ENCODE results near the gene AKAP13.

The AKAP13 gene

DNA sequence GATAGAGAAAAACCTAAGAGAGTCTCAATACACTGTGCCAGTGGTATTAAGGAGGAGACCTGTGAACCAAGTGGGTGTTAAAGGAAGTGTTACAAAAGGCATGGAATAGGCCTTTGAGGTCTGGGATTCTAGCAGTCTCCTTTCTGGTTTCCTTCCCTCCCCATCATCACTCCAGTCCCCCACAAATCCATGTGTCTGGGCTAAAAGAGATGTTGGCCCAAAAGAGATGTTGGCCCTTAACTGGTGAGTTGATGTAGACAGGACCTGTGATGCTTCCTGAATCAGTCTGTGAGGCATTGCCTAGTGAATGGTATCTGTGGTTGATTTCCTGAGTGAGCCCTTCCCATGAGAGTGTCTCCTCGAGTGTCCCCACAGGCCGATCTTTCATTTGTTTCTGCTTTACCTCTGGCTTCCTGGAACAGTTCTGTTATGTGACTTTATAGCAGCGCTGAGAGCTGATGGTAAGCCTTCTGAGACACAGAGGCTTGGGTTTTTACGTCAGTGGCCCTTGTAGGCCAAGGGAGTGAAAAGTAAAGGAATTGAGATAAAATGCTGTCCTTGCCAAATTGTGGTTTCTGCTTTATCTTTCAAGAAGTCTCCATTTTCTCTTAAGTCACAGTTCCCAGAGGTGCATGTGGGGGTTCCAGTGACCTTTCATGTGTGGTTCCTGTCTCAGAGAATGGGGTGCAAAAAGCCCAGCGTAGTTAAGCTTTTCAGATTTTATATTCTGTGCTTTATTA, 326.5 kb downstream of the AKAP13 start:
- Mint-ChIP-seq H3K4me3 (peak overlapping the region; percentile 72), H3K27me3 (no peaks in the 10 kb centered on the region), H3K4me1 (ENCODE audit: low read depth) (peaks cover 94% of the 10 kb centered on the region), H3K36me3 (ENCODE audit: low read depth) (peaks cover 76% of the 10 kb centered on the region), H3K9me3 (no peaks in the 10 kb centered on the region), H3K27ac (peak overlapping the region; percentile 98)
- peak; percentile 52 for DNase-seq

GRCh38 chr15:85707519-85708338, 327.3 kb downstream of the AKAP13 start:
- no peak for DNase-seq
- no peaks in the 10 kb centered on the region for H3K9me3 Mint-ChIP-seq
- H3K27ac Mint-ChIP-seq: peak overlapping the region; percentile 98
- no peaks in the 10 kb centered on the region for H3K27me3 Mint-ChIP-seq
- peaks cover 82% of the 10 kb centered on the region for H3K36me3 Mint-ChIP-seq (ENCODE audit: low read depth)
- peaks cover 93% of the 10 kb centered on the region for H3K4me1 Mint-ChIP-seq (ENCODE audit: low read depth)
- peak overlapping the region; percentile 72 for H3K4me3 Mint-ChIP-seq

- H3K27ac Mint-ChIP-seq: peak overlapping the region; percentile 98
- DNase-seq: no peak
These were observed 328.1 kb downstream of the AKAP13 start for GRCh38 chr15:85708402-85708941.

GRCh38 chr15:85709250-85709649, 328.8 kb downstream of the AKAP13 start:
- no peak for DNase-seq
- no peaks in the 10 kb centered on the region for H3K27me3 Mint-ChIP-seq
- H3K4me3 Mint-ChIP-seq: peak overlapping the region; percentile 72
- H3K9me3 Mint-ChIP-seq: no peaks in the 10 kb centered on the region
- peak overlapping the region; percentile 98 for H3K27ac Mint-ChIP-seq
- peaks cover 90% of the 10 kb centered on the region for H3K4me1 Mint-ChIP-seq (ENCODE audit: low read depth)
- H3K36me3 Mint-ChIP-seq (ENCODE audit: low read depth): peaks cover 87% of the 10 kb centered on the region

More at GRCh38 chr15:85708402-85708941, 328.1 kb downstream of the AKAP13 start:
- Mint-ChIP-seq H3K9me3 (no peaks in the 10 kb centered on the region), H3K4me3 (peak overlapping the region; percentile 72), H3K36me3 (ENCODE audit: low read depth) (peaks cover 84% of the 10 kb centered on the region), H3K27me3 (no peaks in the 10 kb centered on the region), H3K4me1 (ENCODE audit: low read depth) (peaks cover 91% of the 10 kb centered on the region)

DNA sequence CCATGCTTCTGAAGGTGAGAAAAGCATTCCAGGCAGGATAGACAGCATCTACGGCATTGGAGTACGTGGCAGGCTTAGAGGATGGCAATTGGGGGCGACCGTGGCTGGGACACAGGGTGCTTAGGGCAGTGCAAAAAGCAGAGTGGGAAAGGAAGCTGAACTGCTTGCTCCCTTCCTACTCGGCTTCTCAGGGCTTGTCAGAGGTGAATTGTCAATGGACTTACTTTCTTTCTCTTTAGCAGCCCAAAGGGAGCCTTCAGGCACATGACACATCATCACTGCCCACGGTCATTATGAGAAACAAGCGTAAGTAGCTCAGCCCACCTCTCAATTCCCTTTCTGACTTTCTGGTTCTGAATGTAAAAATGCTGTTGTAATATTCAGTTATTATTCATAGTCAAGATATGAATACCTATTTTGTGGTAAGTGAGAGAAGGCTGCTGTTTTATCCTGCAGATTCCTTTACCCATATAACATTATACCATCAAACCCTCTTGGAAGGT, 330.0 kb downstream of the AKAP13 start:
- Mint-ChIP-seq H3K4me1 (ENCODE audit: low read depth) (peaks cover 80% of the 10 kb centered on the region), H3K9me3 (no peaks in the 10 kb centered on the region), H3K27ac (peak overlapping the region; percentile 99), H3K36me3 (ENCODE audit: low read depth) (peaks cover 90% of the 10 kb centered on the region), H3K4me3 (peak overlapping the region; percentile 73), H3K27me3 (no peaks in the 10 kb centered on the region)
- DNase-seq: no peak

GRCh38 chr15:85711580-85712192, 331.3 kb downstream of the AKAP13 start:
- DNase-seq: peak; percentile 34
- peak overlapping the region; percentile 73 for H3K4me3 Mint-ChIP-seq
- H3K4me1 Mint-ChIP-seq (ENCODE audit: low read depth): peaks cover 79% of the 10 kb centered on the region
- H3K36me3 Mint-ChIP-seq (ENCODE audit: low read depth): peaks cover 92% of the 10 kb centered on the region
- peak overlapping the region; percentile 99 for H3K27ac Mint-ChIP-seq
- no peaks in the 10 kb centered on the region for H3K9me3 Mint-ChIP-seq
- no peaks in the 10 kb centered on the region for H3K27me3 Mint-ChIP-seq

DNA sequence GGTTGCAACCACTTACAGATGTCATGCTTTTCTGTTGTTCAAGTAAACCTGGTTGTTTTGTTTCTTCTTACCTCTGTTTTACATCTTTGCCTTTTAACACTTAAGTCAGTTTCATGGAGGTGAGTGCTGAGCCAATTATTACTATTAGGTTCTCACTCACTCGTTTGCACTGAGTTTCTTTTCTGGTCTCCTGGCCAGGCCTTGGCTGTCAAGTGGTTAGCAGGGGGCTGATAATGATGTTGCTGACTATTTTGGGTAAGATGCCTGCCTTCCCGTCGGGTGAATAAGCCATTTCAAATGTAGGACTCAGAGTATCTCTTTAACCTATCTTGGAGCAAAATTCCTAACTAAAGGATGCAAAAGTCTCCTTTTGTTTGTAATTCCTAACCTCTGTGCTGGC, 335.9 kb downstream of the AKAP13 start:
- Mint-ChIP-seq H3K36me3 (ENCODE audit: low read depth) (peaks cover 98% of the 10 kb centered on the region), H3K9me3 (no peaks in the 10 kb centered on the region), H3K27me3 (no peaks in the 10 kb centered on the region), H3K27ac (peak overlapping the region; percentile 79), H3K4me3 (no peak overlapping the region), H3K4me1 (ENCODE audit: low read depth) (peaks cover 76% of the 10 kb centered on the region)
- no peak for DNase-seq

GRCh38 chr15:85717212-85717611, 336.8 kb downstream of the AKAP13 start:
- Mint-ChIP-seq H3K36me3 (ENCODE audit: low read depth) (peaks cover 98% of the 10 kb centered on the region), H3K4me3 (no peak overlapping the region), H3K4me1 (ENCODE audit: low read depth) (peaks cover 76% of the 10 kb centered on the region), H3K27ac (peak overlapping the region; percentile 79), H3K27me3 (no peaks in the 10 kb centered on the region), H3K9me3 (no peaks in the 10 kb centered on the region)
- DNase-seq: no peak

DNA sequence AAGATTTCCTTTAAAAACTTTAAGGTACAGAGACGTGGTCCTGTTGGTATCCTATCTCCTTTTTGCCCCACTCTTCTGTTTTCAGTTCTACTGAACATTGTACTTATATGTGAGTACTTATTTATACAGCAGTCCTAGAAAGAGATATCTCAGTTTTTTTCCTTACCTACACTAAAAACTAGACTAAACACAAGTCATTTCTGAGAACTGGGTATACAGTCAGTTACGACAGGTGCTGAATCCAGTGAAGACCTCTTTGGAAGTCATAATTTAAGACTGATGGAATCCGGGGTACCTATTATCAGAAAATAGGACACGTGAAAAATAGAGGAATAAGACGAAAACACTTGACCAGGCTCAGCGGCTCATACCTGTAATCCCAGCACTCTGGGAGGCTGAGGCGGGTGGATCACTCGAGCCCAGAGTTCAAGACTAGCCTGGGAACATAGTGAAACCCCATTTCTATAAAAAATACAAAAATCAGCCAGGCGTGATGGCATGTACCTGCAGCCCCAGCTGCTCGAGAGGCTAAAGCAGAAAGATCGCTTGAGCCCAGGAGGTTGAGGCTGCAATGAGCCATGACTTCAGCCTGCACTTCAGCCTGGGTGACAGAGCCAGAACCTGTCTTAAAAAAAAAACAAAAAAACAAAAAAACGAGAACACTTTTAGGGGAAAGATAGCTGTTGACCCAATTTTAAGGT, 338.0 kb downstream of the AKAP13 start:
- H3K27ac Mint-ChIP-seq: peak overlapping the region; percentile 82
- H3K36me3 Mint-ChIP-seq (ENCODE audit: low read depth): peaks cover 99% of the 10 kb centered on the region
- H3K27me3 Mint-ChIP-seq: no peaks in the 10 kb centered on the region
- H3K4me1 Mint-ChIP-seq (ENCODE audit: low read depth): peaks cover 77% of the 10 kb centered on the region
- no peak for DNase-seq
- H3K4me3 Mint-ChIP-seq: no peak overlapping the region
- no peaks in the 10 kb centered on the region for H3K9me3 Mint-ChIP-seq

- Mint-ChIP-seq H3K4me3 (no peak overlapping the region), H3K27me3 (no peaks in the 10 kb centered on the region), H3K36me3 (ENCODE audit: low read depth) (peaks cover 99% of the 10 kb centered on the region), H3K4me1 (ENCODE audit: low read depth) (peaks cover 78% of the 10 kb centered on the region), H3K27ac (peak overlapping the region; percentile 82), H3K9me3 (no peaks in the 10 kb centered on the region)
- no peak for DNase-seq
These were observed 338.6 kb downstream of the AKAP13 start for GRCh38 chr15:85718981-85719380.

- Mint-ChIP-seq H3K36me3 (ENCODE audit: low read depth) (peaks cover 99% of the 10 kb centered on the region), H3K27ac (peak overlapping the region; percentile 78), H3K4me1 (ENCODE audit: low read depth) (peaks cover 80% of the 10 kb centered on the region), H3K4me3 (no peak overlapping the region), H3K27me3 (no peaks in the 10 kb centered on the region), H3K9me3 (no peaks in the 10 kb centered on the region)
- no peak for DNase-seq
These were observed 342.2 kb downstream of the AKAP13 start for GRCh38 chr15:85722374-85723152.

DNA sequence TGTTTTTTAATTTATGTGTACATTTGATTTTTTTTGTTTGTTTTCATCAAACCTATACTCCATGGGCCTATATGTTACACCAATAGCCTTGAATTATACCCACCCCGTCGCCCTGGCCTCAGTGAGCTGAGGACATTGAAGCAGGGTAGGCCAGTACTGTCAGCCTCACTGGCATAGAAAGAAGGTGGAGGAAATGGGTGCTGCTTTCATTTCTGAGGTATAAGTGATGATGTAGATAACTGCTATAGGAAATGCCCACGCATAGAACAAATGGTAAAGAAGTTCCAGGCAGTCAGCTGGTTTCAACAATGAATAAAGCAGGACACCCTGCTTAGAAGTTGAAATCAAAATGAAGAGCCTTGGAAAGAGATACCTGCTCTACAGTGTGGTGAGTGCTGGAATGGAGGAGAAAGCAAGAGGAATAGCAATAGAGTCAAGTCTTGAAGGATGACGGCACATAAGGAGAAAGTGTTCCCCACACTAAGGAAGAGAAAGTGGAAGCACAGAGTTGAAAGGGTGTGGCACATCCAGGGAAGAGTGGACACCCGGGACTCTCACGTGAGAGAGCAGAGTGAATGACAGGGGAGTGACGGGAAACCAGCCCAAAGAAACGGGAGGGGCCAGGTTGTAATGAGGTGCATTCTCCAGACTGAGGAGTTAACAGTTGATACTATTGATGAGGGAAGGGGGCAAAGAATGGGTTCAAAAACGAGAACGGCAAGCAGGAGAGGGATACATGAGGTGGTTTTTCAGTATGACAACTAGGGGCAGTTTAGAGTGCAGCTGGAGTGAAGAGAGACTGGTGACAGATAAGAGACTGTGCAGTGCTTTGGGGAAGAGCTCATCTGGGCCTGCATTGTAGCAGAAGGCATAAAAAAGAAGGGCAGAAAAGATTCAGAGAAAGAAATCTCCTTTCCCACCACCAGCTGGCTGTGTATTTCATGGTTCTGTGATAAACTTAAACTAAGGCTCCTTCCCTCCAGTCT, 343.9 kb downstream of the AKAP13 start:
- Mint-ChIP-seq H3K4me1 (ENCODE audit: low read depth) (peaks cover 69% of the 10 kb centered on the region), H3K27ac (peak overlapping the region; percentile 95), H3K9me3 (no peaks in the 10 kb centered on the region), H3K36me3 (ENCODE audit: low read depth) (peaks cover 98% of the 10 kb centered on the region), H3K27me3 (no peaks in the 10 kb centered on the region), H3K4me3 (peak overlapping the region; percentile 44)
- no peak for DNase-seq
